ENCODE measurements around the gene PLEKHM3.
"Not testable (repeated sequence)": the region's sequence is repeated elsewhere in the genome, so short reads cannot be mapped to it uniquely, and the experiment has no call there.

Gene PLEKHM3

DNA sequence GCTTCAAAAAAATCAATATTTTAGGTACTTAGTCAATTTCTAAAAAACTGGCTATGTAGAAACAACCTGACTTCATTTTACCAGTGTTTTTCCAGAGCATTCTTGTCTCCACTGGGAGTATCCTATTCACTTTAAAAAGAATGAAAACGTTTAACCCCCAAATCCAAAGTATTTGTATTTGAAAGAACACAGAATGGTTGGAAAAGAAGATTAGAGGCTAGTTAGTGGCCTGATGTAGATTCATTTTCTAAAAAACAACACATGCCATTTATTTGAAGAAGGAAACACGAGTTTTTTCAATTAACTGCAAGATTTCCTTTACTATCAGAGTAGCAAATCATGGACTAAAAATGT lies 74.6 kb downstream of the PLEKHM3 start:
- peaks cover 4% of the 10 kb centered on the region for H3K36me3 Mint-ChIP-seq
- H3K27me3 Mint-ChIP-seq = no peaks in the 10 kb centered on the region
- peaks cover 6% of the 10 kb centered on the region for H3K4me1 Mint-ChIP-seq
- H3K27ac Mint-ChIP-seq = no peak overlapping the region
- H3K4me3 Mint-ChIP-seq = no peak overlapping the region
- H3K9me3 Mint-ChIP-seq = no peaks in the 10 kb centered on the region

DNA sequence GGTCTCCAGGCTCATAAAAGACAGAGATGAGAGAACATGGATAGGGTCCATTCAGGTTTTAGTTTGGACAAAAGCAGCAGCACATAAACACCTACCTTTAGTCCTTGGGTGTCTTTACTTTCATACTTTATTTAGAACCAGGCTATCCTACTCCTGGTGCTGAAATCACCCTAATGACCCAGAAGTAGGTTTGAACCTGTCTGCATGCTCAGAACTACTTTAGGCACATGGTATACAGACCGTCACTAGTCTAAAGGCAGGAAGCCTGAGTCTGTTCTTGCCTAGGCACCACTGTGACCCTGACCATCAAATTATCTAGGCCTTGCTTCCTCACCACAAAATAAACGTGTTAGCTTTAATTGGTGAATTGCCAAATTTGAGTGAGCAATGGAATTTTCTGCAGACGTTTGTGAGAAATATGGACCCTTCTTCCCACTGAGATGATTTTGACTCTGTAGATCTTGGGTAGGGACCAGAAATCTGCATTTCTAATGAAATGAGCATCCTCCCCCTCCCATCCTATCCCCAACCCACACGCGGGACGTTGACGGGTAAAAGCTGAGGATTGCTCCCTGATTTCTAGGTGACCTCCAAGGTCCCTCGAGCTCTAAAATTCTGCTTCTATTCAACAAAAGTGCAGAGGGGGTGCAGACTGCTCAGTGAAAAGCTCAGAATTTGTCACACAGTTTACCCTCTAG lies 75.1 kb downstream of the PLEKHM3 start:
- no peaks in the 10 kb centered on the region for H3K9me3 Mint-ChIP-seq

DNA sequence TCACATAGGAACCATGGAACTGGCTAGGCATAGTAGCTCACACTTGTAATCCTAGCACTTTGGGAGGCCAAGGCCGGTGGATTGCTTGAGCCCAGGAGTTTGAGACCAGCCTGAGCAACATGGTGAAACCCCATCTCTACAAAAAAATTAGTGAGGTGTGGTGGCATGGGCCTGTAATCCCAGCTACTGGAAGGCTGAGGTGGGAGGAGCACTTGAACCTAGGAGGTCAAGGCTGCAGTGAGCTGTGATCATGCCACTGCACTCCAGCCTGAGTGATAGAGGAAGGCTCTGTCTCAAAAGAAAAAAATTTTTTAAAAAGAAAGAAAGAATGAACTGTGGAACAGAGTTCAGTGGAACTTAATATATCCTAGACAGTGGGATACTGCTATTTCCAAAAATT lies 76.1 kb downstream of the PLEKHM3 start:
- H3K9me3 Mint-ChIP-seq, H3K4me1 Mint-ChIP-seq, H3K27ac Mint-ChIP-seq, H3K27me3 Mint-ChIP-seq, H3K4me3 Mint-ChIP-seq, H3K36me3 Mint-ChIP-seq: not testable (repeated sequence)

More for the DNA sequence above, 75.1 kb downstream of the PLEKHM3 start:
- Mint-ChIP-seq H3K36me3 (peaks cover 1% of the 10 kb centered on the region), H3K27ac (no peak overlapping the region), H3K27me3 (no peaks in the 10 kb centered on the region), H3K4me1 (peaks cover 4% of the 10 kb centered on the region), H3K4me3 (no peak overlapping the region)

DNA sequence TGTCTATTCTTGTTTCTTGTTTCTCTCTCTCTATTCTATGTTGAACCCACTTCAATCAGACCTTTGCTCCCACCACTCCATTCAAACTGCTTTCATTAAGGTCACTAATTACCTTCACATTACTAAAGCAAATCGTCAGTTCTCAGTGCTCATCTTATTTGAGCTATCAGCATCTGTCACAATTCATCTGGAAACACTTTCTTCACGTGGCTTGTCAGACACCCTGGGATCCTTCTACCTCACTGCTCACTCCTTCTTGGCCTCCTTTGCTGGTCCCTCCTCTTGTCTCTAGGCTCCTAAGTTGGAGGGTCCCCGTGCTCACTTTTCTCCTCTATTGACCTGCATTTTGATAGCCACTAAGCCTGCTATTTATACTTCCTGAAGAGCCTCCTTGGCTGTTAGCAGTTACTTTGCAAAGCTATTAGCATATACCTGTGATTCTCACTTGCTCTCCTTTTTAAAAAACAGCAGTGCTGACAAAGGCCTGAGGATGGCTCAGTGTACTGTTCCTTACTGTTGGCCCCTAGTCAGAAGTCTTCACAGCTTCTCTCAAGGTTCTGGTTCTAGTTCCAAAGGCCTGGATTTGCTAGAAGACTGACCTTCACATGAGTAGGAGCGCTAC lies 80.2 kb downstream of the PLEKHM3 start:
- no peaks in the 10 kb centered on the region for H3K9me3 Mint-ChIP-seq

DNA sequence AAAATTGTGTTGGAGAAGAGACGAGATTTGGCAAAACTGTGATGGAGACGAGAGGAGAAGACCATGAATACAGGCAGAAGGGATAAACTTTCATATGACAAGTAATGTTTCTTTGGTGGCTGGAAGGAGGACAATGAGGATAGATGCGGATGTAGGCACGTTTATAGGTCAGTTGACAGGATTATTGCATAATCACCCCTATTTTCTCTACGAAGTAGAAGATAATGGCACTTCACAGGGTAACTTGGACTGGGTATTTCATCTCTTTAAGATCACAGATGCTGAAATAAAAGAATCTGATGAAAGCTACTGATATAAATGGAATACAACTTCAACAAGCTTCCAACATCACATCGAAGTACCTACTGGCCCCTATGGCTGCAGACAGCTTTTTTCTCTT lies 81.0 kb downstream of the PLEKHM3 start:
- H3K27me3 Mint-ChIP-seq = no peaks in the 10 kb centered on the region
- peaks cover 17% of the 10 kb centered on the region for H3K36me3 Mint-ChIP-seq
- H3K4me3 Mint-ChIP-seq = no peak overlapping the region
- H3K9me3 Mint-ChIP-seq = no peaks in the 10 kb centered on the region
- H3K27ac Mint-ChIP-seq = no peak overlapping the region
- H3K4me1 Mint-ChIP-seq = peaks cover 7% of the 10 kb centered on the region

More for the DNA sequence above, 80.2 kb downstream of the PLEKHM3 start:
- Mint-ChIP-seq H3K27me3 (no peaks in the 10 kb centered on the region), H3K4me3 (no peak overlapping the region), H3K27ac (no peak overlapping the region), H3K4me1 (peaks cover 7% of the 10 kb centered on the region), H3K36me3 (peaks cover 17% of the 10 kb centered on the region)

DNA sequence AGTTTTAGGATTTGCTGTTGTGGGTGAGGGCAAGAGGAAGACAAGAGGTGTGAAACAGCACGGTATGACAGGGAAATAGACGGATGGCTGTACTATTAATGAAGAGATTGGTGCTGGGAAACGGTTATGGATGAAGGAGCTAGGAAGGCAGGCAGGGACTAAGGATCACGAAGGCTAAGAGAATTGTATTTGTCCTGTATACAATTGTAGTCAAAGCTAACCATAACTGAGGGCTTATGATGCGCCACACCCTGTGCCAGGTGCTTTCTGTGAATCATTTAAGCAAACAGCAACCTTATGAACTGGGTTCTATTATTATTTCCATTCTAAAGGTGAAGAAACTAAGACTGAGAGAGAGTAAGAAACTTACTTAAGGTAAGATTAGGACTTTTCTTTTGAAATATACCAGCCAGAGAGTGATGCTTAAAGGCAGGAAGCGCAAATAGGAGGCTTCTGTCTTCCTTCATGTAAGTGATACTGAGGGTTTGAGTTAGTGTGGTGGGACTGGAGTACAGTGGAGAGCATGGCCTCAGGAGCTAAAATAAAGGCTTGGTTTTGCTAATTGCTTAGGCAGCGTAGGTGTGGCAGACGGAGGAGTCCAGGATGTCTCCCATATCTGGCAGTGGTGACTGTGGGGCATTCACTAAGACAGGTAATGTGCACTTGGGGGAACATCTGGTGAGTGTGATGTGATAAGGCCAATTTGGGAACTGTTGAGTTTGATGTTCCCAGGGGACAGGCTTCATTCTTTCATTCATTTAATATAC lies 85.8 kb downstream of the PLEKHM3 start:
- Mint-ChIP-seq H3K9me3 (no peaks in the 10 kb centered on the region), H3K27me3 (no peaks in the 10 kb centered on the region), H3K27ac (no peak overlapping the region), H3K4me3 (no peak overlapping the region), H3K4me1 (peaks cover 3% of the 10 kb centered on the region), H3K36me3 (peaks cover 12% of the 10 kb centered on the region)

DNA sequence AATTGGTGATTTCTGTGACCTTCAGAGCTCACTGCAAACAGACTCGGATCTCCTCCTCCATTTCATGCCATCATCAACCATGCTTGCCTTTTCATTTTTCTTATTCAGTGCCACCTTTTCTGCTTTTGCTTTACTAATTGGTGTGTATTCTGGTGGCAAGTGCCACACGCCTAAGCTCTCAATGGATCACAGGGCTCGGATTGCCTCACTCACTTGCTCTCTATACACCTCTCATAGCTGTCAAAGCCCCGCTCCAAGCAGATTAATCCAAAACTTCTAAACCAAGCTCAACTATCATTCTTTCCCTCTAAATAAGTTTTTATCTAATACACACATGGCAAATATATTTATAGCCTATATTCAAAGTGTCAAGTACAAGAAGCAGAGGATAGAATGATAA lies 86.4 kb downstream of the PLEKHM3 start:
- Mint-ChIP-seq H3K36me3 (peaks cover 9% of the 10 kb centered on the region), H3K27me3 (no peaks in the 10 kb centered on the region), H3K9me3 (no peaks in the 10 kb centered on the region), H3K4me1 (peaks cover 3% of the 10 kb centered on the region), H3K27ac (no peak overlapping the region), H3K4me3 (no peak overlapping the region)

DNA sequence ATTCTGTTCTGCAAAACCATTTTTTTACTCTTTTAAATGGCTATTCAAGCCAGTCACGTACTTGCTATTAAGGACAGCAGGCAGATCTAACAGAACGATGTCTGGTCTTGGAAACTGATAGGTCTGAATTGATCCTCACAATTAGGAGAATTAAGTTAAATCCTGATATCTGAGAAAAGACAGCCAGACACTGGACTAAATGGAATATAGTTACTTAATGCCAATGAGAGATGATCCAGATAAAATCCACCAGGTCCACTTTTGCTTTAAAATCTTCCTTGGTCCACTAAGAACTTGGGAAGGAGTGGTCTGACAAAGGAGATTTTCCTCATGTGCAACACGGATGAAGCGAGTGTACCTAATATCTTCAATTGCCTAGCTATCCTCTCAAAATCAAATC lies 86.9 kb downstream of the PLEKHM3 start:
- Mint-ChIP-seq H3K4me1 (peaks cover 3% of the 10 kb centered on the region), H3K9me3 (no peaks in the 10 kb centered on the region), H3K36me3 (peaks cover 7% of the 10 kb centered on the region), H3K4me3 (no peak overlapping the region), H3K27me3 (no peaks in the 10 kb centered on the region), H3K27ac (no peak overlapping the region)

DNA sequence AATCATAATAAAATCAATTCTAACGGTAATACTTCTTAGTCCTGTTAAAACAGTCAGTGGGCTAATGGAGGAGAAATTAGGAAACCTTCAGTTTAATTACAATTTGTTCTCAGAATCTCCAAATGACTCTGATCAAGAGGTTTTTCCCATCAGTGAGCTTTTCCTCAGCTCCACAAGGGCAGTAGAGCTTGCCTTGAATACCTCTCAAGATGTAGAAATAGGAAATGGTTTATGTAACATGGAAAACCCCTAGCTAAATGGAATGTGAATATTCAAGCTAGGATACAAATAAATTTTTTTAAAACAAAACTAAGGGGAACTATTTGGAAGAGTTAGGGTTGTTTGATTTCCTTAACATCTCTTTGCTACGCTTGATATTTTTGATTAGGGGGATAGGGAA lies 87.5 kb downstream of the PLEKHM3 start:
- H3K27me3 Mint-ChIP-seq = no peaks in the 10 kb centered on the region
- H3K27ac Mint-ChIP-seq = no peak overlapping the region
- H3K9me3 Mint-ChIP-seq = no peaks in the 10 kb centered on the region
- H3K36me3 Mint-ChIP-seq = peaks cover 5% of the 10 kb centered on the region
- peaks cover 3% of the 10 kb centered on the region for H3K4me1 Mint-ChIP-seq
- H3K4me3 Mint-ChIP-seq = no peak overlapping the region

DNA sequence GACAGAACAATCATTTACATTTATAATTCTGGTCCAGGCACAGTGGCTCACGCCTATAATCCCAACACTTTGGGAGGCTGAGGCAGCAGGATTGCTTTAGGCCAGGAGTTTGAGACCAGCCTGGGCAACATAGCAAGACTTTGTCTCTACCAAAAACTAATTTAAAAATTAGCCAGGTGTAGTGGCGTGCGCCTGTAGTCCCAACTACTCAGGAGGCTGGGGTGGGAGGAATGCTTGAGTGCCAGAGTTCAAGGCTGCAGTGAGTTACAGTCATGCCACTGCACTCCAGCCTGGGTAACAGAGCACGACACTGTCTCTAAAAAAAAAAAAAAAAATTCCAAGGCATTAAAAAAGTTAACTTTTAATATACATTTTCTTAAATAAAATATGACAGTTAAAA lies 88.1 kb downstream of the PLEKHM3 start:
- peaks cover 3% of the 10 kb centered on the region for H3K4me1 Mint-ChIP-seq
- no peaks in the 10 kb centered on the region for H3K27me3 Mint-ChIP-seq
- H3K36me3 Mint-ChIP-seq = peaks cover 4% of the 10 kb centered on the region
- H3K4me3 Mint-ChIP-seq = no peak overlapping the region
- no peak overlapping the region for H3K27ac Mint-ChIP-seq
- H3K9me3 Mint-ChIP-seq = no peaks in the 10 kb centered on the region

DNA sequence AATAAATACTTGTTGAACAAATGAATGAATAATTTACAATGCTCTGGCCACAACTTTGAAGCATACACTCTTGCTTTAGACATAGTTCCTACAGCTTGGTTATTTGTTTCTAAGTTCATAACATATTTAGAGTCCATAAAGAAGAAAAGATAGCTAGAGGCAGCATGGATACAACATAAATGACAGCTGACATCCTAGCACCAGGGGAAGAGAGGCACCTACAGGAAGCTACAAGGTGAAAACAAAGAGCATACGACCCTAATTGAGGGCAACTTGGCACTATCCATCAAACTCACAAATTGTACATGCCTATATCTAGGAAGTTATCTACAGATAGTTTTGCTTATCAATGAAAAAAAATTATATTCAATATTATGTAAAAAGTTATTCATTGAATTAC lies 88.9 kb downstream of the PLEKHM3 start:
- H3K27ac Mint-ChIP-seq = no peak overlapping the region
- no peak overlapping the region for H3K4me3 Mint-ChIP-seq
- peaks cover 2% of the 10 kb centered on the region for H3K4me1 Mint-ChIP-seq
- H3K9me3 Mint-ChIP-seq = no peaks in the 10 kb centered on the region
- no peaks in the 10 kb centered on the region for H3K27me3 Mint-ChIP-seq
- peaks cover 2% of the 10 kb centered on the region for H3K36me3 Mint-ChIP-seq

DNA sequence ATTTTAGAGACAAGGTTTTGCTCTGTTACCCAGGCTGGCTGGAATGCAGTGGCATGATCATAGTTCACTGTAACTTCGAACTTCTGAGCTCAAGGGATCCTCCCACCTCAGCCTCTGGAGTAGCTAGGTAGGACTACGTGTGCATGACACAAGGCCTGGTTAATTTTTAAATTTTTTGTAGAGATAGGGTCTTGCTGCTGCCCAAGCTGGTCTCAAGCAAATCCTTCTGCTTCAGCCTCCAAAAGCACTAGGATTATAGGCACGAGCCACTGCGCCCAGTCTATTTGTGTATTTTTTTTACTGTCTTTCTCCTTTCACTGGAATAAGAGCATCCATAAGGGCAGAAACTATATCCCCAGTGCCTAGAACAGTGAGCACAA lies 89.3 kb downstream of the PLEKHM3 start:
- H3K27me3 Mint-ChIP-seq = no peaks in the 10 kb centered on the region
- H3K4me1 Mint-ChIP-seq = no peaks in the 10 kb centered on the region
- H3K4me3 Mint-ChIP-seq = no peak overlapping the region

DNA sequence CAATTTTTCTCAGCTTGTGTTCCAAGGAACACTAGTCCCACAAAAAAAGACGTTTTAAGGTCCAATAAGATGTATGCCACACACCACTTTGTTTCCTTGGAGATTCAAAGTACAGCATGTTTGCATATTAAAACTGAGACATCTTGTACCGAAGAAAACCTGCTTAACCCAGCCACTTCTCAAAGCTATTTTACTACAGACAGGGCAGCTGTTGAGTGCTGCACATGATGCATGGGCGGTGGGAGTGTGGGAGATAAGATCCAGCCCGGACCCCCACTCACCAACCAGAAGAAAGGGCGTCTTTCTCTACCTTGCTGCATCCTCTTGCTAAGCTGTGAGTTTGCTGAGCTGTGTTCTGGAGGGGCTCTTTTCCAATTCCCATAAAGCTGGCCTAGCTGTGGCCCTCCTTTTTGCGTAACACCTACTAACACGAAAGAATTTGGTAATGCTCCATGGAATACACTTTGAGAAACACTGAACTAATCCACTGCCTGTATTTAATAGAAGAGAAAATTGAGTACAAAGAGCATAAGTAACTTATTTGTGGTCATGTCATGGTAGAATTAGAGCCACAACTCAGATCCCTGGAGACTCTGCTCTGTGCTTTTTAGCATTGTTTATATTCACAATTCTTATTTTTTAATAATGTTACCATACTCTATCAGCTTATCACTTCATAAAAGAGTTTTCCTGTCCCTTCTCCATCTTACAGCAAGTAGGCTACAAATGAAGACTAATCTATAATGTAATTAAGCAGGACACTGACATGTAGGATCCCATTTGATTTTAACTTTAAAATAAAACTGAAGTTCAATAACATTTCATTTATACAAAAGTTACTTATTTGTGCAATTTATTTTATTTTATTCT lies 90.0 kb downstream of the PLEKHM3 start:
- Mint-ChIP-seq H3K4me3 (no peak overlapping the region), H3K27ac (no peak overlapping the region), H3K4me1 (no peaks in the 10 kb centered on the region), H3K36me3 (peaks cover 5% of the 10 kb centered on the region), H3K27me3 (no peaks in the 10 kb centered on the region), H3K9me3 (no peaks in the 10 kb centered on the region)

More for the DNA sequence above, 89.3 kb downstream of the PLEKHM3 start:
- Mint-ChIP-seq H3K9me3 (no peaks in the 10 kb centered on the region), H3K36me3 (peaks cover 2% of the 10 kb centered on the region), H3K27ac (no peak overlapping the region)

DNA sequence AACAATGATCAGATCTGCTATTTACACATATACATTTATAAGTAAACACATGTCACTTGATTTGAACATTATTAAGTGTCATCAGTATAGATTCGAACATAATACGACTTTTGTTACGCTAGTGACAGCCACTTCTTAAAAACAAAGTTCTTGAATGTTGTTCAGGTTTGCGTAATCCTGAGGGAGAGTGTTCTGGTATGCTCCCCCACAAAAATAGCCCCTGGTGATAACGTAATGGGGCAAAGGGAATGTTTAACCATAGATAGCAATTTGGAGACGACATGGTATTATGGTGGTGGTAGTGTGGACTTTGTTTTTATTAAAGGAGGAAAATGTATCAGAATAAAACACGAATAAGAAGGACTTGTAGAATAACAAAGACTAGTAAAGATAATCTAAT lies 90.6 kb downstream of the PLEKHM3 start:
- no peaks in the 10 kb centered on the region for H3K27me3 Mint-ChIP-seq
- H3K4me3 Mint-ChIP-seq = no peak overlapping the region
- no peaks in the 10 kb centered on the region for H3K9me3 Mint-ChIP-seq
- no peaks in the 10 kb centered on the region for H3K4me1 Mint-ChIP-seq
- H3K27ac Mint-ChIP-seq = no peak overlapping the region
- H3K36me3 Mint-ChIP-seq = peaks cover 7% of the 10 kb centered on the region

DNA sequence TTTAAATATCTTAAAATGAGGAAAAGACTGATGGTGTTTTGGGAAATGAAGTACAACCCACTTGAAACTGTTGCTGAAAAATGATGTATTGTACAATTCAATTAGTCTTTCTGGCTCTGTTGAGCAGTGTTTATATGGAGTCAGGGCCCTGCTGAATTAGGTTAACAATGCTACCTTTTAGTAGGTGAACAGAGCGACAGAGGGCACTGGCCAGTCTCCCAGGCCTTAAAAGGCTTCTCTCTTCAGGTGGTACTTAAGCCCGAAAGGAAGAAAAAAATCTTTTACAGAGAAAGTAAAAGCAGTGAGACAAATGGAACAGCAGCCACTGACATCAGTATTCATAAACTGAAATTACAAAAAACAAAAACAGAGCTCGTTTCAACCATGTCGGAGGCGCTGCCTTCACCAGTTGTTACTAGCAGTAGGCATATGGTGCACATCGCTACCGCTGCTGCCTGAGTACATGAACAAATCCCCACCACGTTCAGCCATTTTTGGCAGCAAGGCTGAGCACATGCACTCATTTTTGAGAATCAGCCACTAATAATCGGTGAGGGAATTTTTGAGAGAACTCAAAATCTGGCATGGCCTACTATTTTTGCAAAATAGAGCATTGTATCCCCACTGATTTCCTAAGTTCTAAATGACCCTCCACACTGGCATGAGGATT lies 91.8 kb downstream of the PLEKHM3 start:
- Mint-ChIP-seq H3K4me3 (no peak overlapping the region), H3K27me3 (no peaks in the 10 kb centered on the region), H3K36me3 (peaks cover 8% of the 10 kb centered on the region), H3K27ac (no peak overlapping the region), H3K9me3 (no peaks in the 10 kb centered on the region), H3K4me1 (no peaks in the 10 kb centered on the region)
